ENCODE measurements around the gene SPAG9. TPM values are rescaled to one million over a fixed set of nuclear protein-coding genes. Genes with fewer than 3 reads are reported as not detected.
"Not testable (repeated sequence)": the region's sequence is repeated elsewhere in the genome, so short reads cannot be mapped to it uniquely, and the experiment has no call there.

The SPAG9 gene
- total RNA-seq, 1 donor from 2014 or later = 164 TPM

GRCh38 chr17:51142597-51142996, 21.9 kb upstream of the SPAG9 start:
- DNase-seq = no peak

- DNase-seq = no peak
These were observed 15.3 kb upstream of the SPAG9 start for GRCh38 chr17:51135956-51136355.

GRCh38 chr17:51133365-51133764, 12.7 kb upstream of the SPAG9 start:
- DNase-seq = no peak

DNA sequence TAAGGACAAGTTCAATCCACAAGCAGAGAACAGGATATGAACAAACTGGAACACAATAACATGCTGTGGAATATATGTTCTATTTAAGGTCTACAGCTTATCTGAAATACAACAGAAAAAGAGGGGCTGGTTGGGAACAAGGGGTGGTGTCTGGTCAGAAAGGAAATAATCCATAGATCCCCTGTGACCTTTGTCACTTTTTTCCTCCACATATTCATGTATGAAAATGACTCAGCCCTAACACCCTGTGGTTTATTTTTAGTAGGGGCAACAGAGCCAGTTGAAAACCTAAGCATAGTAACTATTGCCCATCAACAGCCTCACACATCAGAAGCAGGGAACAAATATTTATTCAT, 12.3 kb upstream of the SPAG9 start:
- DNase-seq = no peak

DNA sequence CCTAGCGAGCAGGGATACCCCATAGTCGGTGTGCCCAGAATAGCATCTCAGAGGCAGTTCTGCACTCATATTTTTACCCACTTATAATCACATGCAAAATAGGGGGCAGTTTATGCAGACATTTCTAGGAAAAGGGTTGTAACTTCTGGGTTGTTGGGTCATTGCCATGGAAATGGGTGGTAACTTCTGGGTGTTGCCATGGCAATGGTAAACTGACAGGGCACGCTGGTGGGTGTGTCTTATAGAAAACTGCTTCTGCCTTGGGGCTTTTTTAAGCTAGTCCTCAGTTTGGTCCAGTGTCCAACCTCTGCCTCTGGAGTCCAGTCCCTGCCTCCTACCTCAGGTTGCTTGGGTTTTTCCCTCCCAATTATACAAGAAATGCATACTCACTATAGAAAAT, 7.4 kb upstream of the SPAG9 start:
- no peak for DNase-seq

DNA sequence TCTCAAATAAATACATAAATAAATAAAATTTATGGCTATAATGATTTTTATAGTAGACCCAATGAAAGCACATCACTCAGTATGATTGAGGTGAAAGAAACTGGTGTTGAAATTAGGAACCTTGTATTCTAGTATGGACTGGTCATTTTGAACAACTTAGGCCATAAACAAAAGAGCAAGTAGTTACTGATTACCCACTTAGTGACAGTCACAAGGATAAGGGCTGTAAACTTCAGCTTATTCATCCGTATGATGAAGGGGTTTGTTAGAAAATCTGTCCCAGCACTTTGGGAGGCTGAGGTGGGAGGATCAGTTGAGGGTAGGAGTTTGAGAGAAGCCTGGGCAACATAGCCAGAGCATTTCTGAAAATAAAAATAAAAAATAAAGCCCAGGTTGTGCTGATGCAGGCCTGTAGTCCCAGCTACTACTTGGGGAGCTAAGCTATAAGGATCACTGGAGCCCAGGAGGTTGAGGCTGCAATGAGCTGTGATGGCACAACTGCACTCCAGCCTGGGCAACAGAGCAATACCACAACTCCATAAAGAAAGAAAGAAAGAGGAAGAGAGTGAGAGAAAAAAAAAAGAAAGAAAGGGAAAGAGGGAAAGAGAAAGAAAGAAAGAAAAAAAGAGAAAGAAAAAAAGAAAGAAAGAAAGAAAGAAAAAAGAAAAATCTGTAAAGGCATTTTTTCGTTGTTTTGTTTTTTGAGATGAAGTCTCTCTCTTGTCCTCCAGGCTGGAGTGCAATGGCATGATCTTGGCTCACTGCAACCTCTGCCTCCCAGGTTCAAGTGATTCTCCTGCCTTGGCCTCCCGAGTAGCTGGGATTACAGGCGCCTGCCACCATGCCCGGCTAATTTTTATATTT, 4.2 kb upstream of the SPAG9 start:
- DNase-seq = no peak

GRCh38 chr17:51122473-51123115, 1.9 kb upstream of the SPAG9 start:
- DNase-seq = not testable (repeated sequence)

DNA sequence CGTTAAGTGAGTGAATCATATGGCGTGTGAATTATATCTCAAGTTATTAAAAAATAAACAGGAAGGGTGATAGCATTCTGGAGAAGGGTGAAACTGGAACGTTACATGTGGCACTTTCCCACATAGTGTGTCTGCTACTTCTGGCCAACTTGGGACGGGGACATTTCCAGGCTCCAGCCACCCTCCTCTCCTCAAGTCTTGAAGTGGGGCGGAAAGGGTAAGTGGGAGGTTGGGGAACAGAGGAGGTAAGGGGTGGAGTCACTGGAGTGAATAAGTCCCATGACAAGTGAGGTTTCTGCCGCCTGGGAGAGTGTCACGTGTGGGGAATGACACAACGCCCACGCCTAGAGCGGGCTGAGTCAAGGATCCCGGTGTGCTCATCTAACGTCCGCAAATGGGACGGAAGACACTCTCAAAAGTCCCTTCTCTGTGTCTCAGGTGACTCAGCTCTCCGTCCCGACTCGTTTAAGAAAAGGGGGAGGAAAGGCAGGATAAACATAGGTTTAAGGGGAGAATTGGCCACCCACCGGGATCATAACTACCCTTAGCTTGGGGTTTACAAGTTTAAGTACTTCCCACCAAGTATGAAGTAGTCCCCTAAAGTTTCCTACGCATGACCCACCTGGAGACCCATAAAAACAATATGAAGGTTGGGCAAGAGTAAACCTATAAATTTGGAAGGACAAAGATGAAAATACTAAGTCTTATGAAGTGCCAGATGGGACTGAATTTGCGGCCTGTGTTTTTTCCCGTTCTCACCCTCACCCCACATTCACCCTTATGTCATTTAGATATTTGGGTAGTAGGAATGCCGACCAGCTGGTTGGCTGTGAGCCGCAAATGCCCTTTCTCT, 1.2 kb upstream of the SPAG9 start:
- DNase-seq = peak; percentile 86

DNA sequence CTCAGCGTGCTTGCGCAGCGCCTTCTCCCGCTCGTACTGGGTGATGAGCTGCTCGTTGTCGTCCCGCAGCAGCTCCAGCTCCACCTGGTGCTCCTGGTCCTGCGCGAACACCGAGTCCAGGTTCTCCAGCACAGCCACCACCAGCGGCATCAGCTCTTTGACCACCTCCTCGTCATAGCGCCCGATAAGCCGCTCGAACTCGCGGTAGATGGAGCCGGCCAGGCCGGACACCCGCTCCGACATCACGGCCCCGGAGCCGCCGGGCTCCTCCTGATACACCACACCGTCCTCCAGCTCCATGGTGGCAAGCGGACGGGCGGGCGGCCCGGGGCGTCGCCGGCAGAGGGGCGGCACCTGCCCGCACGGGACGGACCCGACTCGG, 320 bp downstream of the SPAG9 start:
- no peak for DNase-seq

- DNase-seq = peak; percentile 66
These were observed 982 bp downstream of the SPAG9 start for GRCh38 chr17:51119415-51120356.

GRCh38 chr17:51118330-51119195, 2.1 kb downstream of the SPAG9 start:
- DNase-seq = no peak

DNA sequence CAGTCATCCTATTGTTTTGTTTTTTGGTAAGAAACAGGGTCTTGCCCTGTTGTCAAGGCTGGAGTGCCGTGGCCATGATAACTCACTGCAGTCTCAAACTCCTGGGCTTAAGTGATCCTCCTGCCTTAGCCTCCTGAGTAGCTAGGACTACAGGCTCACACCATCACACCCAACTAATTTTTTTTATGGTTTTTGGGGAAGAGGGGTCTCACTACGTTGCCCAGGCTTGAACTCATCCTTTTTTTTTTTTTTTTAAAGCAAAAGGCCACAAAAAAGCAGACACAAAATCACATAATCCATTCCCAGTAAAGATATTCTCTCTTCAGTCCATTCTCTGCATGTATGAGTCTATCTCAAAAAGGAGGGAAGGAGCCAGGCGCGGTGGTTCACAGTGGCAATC, 5.5 kb downstream of the SPAG9 start:
- no peak for DNase-seq

DNA sequence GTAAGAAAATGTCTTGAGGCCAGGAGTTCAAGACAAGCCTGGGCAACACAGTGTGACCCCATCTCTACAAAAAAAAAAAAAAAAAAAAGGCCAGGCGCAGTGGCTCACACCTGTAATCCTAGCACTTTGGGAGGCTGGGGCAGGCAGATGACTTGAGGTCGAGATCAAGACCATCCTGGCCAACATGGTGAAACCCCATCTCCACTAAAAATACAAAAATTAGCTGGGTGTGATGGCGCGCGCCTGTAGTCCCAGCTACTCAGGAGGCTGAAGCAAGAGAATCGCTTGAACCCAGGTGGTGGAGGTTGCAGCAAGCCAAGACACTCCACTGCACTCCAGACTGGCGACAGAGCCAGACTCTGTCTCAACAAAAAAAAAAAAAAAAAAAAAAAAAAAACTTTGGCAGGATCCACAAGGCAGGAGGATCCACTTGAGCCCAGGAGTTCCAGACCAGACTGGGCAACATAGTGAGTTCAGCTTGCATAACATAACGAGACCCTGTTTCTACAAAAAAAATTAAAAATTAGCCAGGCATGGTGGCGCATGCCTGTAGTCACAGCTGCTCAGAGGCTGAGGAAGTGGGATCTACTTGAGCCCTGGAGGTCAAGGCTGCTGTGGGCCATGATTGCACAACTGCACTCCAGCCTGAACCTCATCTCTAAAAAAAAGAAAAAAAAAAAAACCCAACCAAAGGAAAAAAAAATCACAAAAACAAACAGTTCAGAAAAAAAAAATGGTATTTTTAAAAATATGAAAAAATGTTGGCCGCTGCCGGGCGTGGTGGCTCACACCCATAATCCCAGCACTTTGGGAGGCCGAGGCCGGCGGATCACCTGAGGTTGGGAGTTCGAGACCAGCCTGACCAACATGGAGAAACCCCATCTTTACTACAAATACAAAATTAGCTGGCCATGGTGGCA, 8.1 kb downstream of the SPAG9 start:
- DNase-seq = not testable (repeated sequence)

GRCh38 chr17:51107778-51108177, 12.9 kb downstream of the SPAG9 start:
- no peak for DNase-seq

GRCh38 chr17:51103451-51103850, 17.2 kb downstream of the SPAG9 start:
- no peak for DNase-seq

GRCh38 chr17:51103050-51103449, 17.6 kb downstream of the SPAG9 start:
- no peak for DNase-seq

DNA sequence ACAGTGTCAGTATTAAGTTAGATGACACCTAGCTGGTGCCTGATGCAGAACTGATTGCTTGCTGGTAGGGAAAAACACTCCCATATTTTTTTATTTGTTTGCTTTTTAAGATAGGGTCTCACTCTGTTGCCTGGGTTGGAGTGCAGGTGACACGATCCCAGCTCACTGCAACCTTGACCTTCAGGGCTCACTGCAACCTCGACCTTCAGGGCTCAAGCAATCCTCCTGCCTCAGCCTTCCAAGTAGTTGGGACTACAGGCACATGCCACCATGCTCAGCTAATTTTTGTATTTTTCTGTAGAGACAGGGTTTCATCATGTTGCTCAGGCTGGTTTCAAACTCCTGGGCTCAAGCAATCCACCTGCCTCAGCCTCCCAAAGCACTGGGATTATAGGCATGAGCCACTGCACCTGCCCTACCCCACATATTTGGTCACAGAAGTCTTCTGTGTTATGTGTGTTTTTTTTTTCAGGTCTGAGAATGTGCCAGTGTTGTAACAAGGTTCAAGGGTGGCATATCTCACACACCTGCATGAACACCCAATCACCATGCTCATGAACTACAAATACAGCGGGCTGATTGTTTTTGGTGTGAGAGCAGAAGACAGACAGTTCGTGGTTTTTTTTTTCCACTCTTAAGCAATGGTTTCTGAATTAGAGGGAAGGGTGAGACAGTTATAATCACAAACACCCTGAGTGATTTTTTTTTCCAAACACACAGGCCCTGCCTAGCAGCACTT, 22.8 kb downstream of the SPAG9 start:
- DNase-seq = no peak

DNA sequence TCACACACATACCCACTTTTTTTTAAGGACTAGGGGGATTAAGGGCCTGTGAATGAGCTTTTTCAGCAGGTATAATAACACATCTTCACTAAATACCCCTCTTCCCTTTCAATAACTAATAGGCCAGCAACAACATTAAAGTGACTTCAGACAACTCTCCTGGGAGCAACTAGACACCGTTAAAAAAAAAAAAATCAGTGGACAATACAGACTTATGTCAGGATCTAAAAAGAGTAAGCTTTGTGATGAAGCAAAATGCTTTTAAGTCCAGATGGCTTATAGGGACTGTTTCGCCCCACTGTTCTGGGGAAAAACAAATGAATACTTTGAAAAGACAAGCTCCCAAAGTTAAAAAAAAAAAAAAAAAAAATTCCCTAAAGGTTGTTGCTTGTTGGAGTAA, 29.0 kb downstream of the SPAG9 start:
- DNase-seq = no peak

- DNase-seq = not testable (repeated sequence)
These were observed 31.8 kb downstream of the SPAG9 start for GRCh38 chr17:51088868-51089267.

All from skin of body (tissue), 2 donors.